ENCODE data around the gene TATDN3. TPM values are rescaled to one million over a fixed set of nuclear protein-coding genes. Genes with fewer than 3 reads are reported as not detected.

TATDN3 gene
- total and polyA plus RNA-seq, 9 of the 15 experiments (the other 6 are each of a cell fraction or from before 2014, with no cell fraction given) = 18.3 to 79.9 (median 28.2) TPM

- 76% methylated on average over 5 of the region's 5 CpGs for WGBS (ENCODE audit: insufficient coverage, low coverage, missing lambda C conversion rate)
- CTCF ChIA-PET (ENCODE audit: low intra/inter-chr PET ratio) = no interaction called here
- DNase-seq (ENCODE audit: extremely low read depth in 1 of 4, low spot score in 3 of 4) (no peak), ATAC-seq (no peak), FAIRE-seq (no peak)
- Histone ChIP-seq H3K79me2 (ENCODE audit: control insufficient read depth, insufficient read depth, low read length) (peaks cover 6% of the 10 kb centered on the region; the same call in 2 of the 3 replicates), H3K4me2 (ENCODE audit: insufficient read depth, low read length) (no peak overlapping the region), H2AFZ (ENCODE audit: low read depth, low read length) (no peak overlapping the region), H3K9me1 (ENCODE audit: control insufficient read depth, insufficient read depth, low read length) (no peaks in the 10 kb centered on the region), H3K9me3 (replicated peaks; ENCODE audit: control insufficient read depth, insufficient read depth, low read depth, low read length) (no peaks in the 10 kb centered on the region), H3K9ac (ENCODE audit: insufficient read depth in 1 of 2, low read depth in 2 of 2, low read length in 2 of 2) (no peak overlapping the region), H3K36me3 (ENCODE audit: control insufficient read depth, insufficient read depth, low read length) (no peaks in the 10 kb centered on the region), H3K4me3 (no peak overlapping the region), H3K27me3 (ENCODE audit: control insufficient read depth in 2 of 2, insufficient read depth in 2 of 2, low read length in 2 of 2) (no peaks in the 10 kb centered on the region), H3K27ac (ENCODE audit: extremely low read depth, low read depth, low read length) (no peak overlapping the region), H3K4me1 (replicated peaks in 1 of 2; ENCODE audit: control insufficient read depth in 2 of 2, insufficient read depth in 2 of 2, low read length in 2 of 2) (peaks cover 5 to 7% of the 10 kb centered on the region in 2 experiments; a peak in 4 of 5 replicates), H4K20me1 (replicated peaks; ENCODE audit: control insufficient read depth, insufficient read depth, low read length) (no peaks in the 10 kb centered on the region)
- in situ Hi-C loops (cut with MboI) = no loop called here
- intact Hi-C loops (cut with micrococcal nuclease) = no loop called here
- POLR2A ChIA-PET = interaction anchor here (0.7 kb wide), 1 partner anchor 22 kb away, joined by 3 read pairs; no protein-coding TSS in a partner anchor
- TF ChIP-seq PML (IDR thresholded peaks at IDR 0.05; ENCODE audit: low read length) (no peak), GATA2 (CRISPR knock-in tag; IDR thresholded peaks at IDR 0.05) (no peak), ZNF766 (CRISPR knock-in tag; conservative IDR thresholded peaks at IDR 0.05) (no peak), RBM22 (IDR thresholded peaks at IDR 0.05; ENCODE audit: low read depth, low read length, poor library complexity, severe bottlenecking) (no peak), FOXK1 (CRISPR knock-in tag; IDR thresholded peaks at IDR 0.05; ENCODE audit: borderline replicate concordance) (no peak), MEF2D (tag; conservative IDR thresholded peaks at IDR 0.05; ENCODE audit: low read depth) (no peak), ZNF280B (CRISPR knock-in tag; IDR thresholded peaks at IDR 0.05) (no peak), RUNX1 (IDR thresholded peaks at IDR 0.05; ENCODE audit: low read depth) (no peak), CTBP1 (IDR thresholded peaks at IDR 0.05; ENCODE audit: borderline replicate concordance) (no peak), PRMT5 (CRISPR knock-in tag; IDR thresholded peaks at IDR 0.05) (no peak), ZNF699 (CRISPR knock-in tag; IDR thresholded peaks at IDR 0.05; ENCODE audit: insufficient replicate concordance) (no peak), TCF7L2 (IDR thresholded peaks at IDR 0.05; ENCODE audit: low read depth, low read length) (no peak), TAF9B (IDR thresholded peaks at IDR 0.05; ENCODE audit: partially characterized antibody) (no peak), RNF2 (IDR thresholded peaks at IDR 0.05) (no peak), ZNF3 (CRISPR knock-in tag; IDR thresholded peaks at IDR 0.05) (no peak)
- BruUV-seq (replicated peaks) = no TSS peak
Observed at GRCh38 chr1:212852105-212852688, 60.5 kb downstream of the TATDN3 start.
